DND-41 (cell line): ENCODE results near the gene VTI1B.

ENCODE experiments used
- CTCF ChIP-seq: IDR thresholded peaks from 2 replicates; pipeline ENCODE4 v1.5.1; 2012; ENCODE audit warnings: borderline replicate concordance, low read length, moderate library complexity, mild to moderate bottlenecking; ENCODE audit not compliant: poor library complexity, severe bottlenecking; ENCODE audit errors: extremely low read depth
- EZH2 ChIP-seq: IDR thresholded peaks from 3 replicates; pipeline ENCODE4 v1.6.1; 2012; ENCODE audit warnings: borderline replicate concordance, low read depth, mild to moderate bottlenecking, moderate library complexity, low read length, inconsistent platforms; ENCODE audit not compliant: severe bottlenecking

GRCh38 chr14:67630186-67630585 is 44.2 kb downstream of the VTI1B start:
- TF ChIP-seq EZH2, result no peak
- no peak for TF ChIP-seq CTCF
